ENCODE data around the gene PRKCQ.

GRCh38 chr10:6457376-6457775 is 122.7 kb downstream of the PRKCQ start:
- TF ChIP-seq CTCF (IDR thresholded peaks at IDR 0.05) (no peak), POLR2A (IDR thresholded peaks at IDR 0.05) (no peak)
